ENCODE measurements around the gene HBM. TPM values are rescaled to one million over a fixed set of nuclear protein-coding genes. Genes with fewer than 3 reads are reported as not detected.

The HBM gene
- polyA plus RNA-seq, 1 donor (not counting 4 experiments of a cell fraction or from before 2014, with no cell fraction given) = not detected

DNA sequence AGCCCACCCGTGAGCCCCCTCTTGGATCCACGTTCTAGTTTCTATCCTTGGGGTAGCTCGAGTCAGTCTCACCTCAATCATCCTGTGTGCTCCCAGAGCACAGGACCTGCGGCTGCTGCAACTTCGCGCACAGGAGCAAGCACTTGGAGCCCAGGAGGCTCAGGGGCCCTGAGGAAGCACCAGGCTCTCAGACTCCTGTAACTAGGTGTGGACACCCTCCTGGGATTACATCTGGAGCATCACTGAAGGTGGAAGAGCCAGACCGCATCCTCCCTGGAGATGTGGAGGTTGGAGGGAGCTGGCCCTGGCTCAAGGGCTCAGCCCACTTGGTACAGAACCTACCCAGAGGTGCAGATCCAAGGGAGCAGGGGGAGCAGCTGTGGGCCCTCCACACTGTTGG is 17.2 kb downstream of the HBM start:
- Histone ChIP-seq H2AFZ (ENCODE audit: control insufficient read depth, low read length) (no peak overlapping the region), H3K4me3 (ENCODE audit: control insufficient read depth in 2 of 3, extremely low read depth in 1 of 3, insufficient read depth in 2 of 3, low read depth in 1 of 3, low read length in 3 of 3) (no peak overlapping the region), H3K9ac (ENCODE audit: control insufficient read depth, extremely low read depth, insufficient read depth, low read length) (no peak overlapping the region), H3K27ac (ENCODE audit: control insufficient read depth, insufficient read depth, low read length) (no peak overlapping the region), H4K20me1 (ENCODE audit: control insufficient read depth, extremely low read depth, insufficient read depth, low read length) (no peaks in the 10 kb centered on the region), H3K9me1 (ENCODE audit: control insufficient read depth, extremely low read depth, insufficient read depth, low read length) (no peaks in the 10 kb centered on the region), H3K36me3 (ENCODE audit: control insufficient read depth in 2 of 2, extremely low read depth in 1 of 2, insufficient read depth in 2 of 2, low read length in 2 of 2) (peaks cover 6 to 11% of the 10 kb centered on the region in 2 experiments), H3K9me3 (ENCODE audit: control insufficient read depth, low read depth, low read length) (no peaks in the 10 kb centered on the region), H3K79me2 (ENCODE audit: control insufficient read depth, insufficient read depth, low read length) (no peaks in the 10 kb centered on the region), H3K4me1 (ENCODE audit: control insufficient read depth, extremely low read depth, insufficient read depth, low read length) (peaks cover 8% of the 10 kb centered on the region), H3K4me2 (ENCODE audit: control insufficient read depth, extremely low read depth, insufficient read depth, low read depth, low read length) (no peak overlapping the region), H3K27me3 (ENCODE audit: control insufficient read depth, extremely low read depth, insufficient read depth, low read length) (peaks cover 29% of the 10 kb centered on the region)
- no peak for DNase-seq (ENCODE audit: low read depth, low spot score)
- no peak for FAIRE-seq
- dilution Hi-C loops (cut with MboI; ENCODE audit: extremely low pct_ligation_motif_present, low sequenced_read_pairs) = no loop called here
- TF ChIP-seq, protein P1, sequence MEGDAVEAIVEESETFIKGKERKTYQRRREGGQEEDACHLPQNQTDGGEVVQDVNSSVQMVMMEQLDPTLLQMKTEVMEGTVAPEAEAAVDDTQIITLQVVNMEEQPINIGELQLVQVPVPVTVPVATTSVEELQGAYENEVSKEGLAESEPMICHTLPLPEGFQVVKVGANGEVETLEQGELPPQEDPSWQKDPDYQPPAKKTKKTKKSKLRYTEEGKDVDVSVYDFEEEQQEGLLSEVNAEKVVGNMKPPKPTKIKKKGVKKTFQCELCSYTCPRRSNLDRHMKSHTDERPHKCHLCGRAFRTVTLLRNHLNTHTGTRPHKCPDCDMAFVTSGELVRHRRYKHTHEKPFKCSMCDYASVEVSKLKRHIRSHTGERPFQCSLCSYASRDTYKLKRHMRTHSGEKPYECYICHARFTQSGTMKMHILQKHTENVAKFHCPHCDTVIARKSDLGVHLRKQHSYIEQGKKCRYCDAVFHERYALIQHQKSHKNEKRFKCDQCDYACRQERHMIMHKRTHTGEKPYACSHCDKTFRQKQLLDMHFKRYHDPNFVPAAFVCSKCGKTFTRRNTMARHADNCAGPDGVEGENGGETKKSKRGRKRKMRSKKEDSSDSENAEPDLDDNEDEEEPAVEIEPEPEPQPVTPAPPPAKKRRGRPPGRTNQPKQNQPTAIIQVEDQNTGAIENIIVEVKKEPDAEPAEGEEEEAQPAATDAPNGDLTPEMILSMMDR (optimal IDR thresholded peaks at IDR 0.05 in 1 of 3, IDR thresholded peaks at IDR 0.05 in 1 of 3, conservative IDR thresholded peaks at IDR 0.05 in 1 of 3; ENCODE audit: extremely low read depth in 1 of 3, insufficient read depth in 2 of 3, low read length in 3 of 3) = no peak
- TF ChIP-seq EZH2 (IDR thresholded peaks at IDR 0.05; ENCODE audit: low read length) = no peak

DNA sequence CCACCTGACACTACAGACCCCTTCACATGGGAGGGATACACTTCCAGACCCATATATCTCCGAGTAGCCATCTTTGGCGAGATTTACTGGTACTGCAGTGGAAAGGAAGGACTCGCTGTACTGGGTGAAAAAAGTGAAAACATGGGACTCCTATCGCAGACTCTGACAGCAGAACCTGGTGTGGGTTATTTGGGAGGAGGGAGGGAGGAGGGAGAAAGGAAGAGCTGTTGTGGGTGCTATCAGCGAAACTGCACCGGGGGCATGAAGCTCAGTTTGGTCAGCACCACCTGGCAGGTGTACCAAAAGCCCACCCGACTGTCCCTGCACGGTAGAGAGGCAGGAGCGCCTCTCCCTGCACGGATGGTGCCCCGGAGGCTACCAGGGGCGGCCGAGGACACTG is 19.4 kb downstream of the HBM start:
- FAIRE-seq (no peak), DNase-seq (ENCODE audit: low read depth, low spot score) (no peak)
- H3K9me1 ChIP-seq (ENCODE audit: control insufficient read depth, extremely low read depth, insufficient read depth, low read length) = no peaks in the 10 kb centered on the region
- H3K9me3 ChIP-seq (ENCODE audit: control insufficient read depth, low read depth, low read length) = no peaks in the 10 kb centered on the region
- H3K9ac ChIP-seq (ENCODE audit: control insufficient read depth, extremely low read depth, insufficient read depth, low read length) = no peak overlapping the region
- H3K4me1 ChIP-seq (ENCODE audit: control insufficient read depth, extremely low read depth, insufficient read depth, low read length) = peaks cover 8% of the 10 kb centered on the region
- dilution Hi-C loops (cut with MboI; ENCODE audit: extremely low pct_ligation_motif_present, low sequenced_read_pairs) = no loop called here
- TF ChIP-seq, protein P1 (optimal IDR thresholded peaks at IDR 0.05 in 1 of 3, IDR thresholded peaks at IDR 0.05 in 1 of 3, conservative IDR thresholded peaks at IDR 0.05 in 1 of 3; ENCODE audit: extremely low read depth in 1 of 3, insufficient read depth in 2 of 3, low read length in 3 of 3) = no peak
- no peak for TF ChIP-seq EZH2 (IDR thresholded peaks at IDR 0.05; ENCODE audit: low read length)
- H4K20me1 ChIP-seq (ENCODE audit: control insufficient read depth, extremely low read depth, insufficient read depth, low read length) = no peaks in the 10 kb centered on the region
- H3K27me3 ChIP-seq (ENCODE audit: control insufficient read depth, extremely low read depth, insufficient read depth, low read length) = peaks cover 10% of the 10 kb centered on the region
- peaks cover 19 to 20% of the 10 kb centered on the region in 2 experiments for H3K36me3 ChIP-seq (ENCODE audit: control insufficient read depth in 2 of 2, extremely low read depth in 1 of 2, insufficient read depth in 2 of 2, low read length in 2 of 2)
- H3K27ac ChIP-seq (ENCODE audit: control insufficient read depth, insufficient read depth, low read length) = no peak overlapping the region
- no peaks in the 10 kb centered on the region for H3K79me2 ChIP-seq (ENCODE audit: control insufficient read depth, insufficient read depth, low read length)
- H3K4me3 ChIP-seq (ENCODE audit: control insufficient read depth in 2 of 3, extremely low read depth in 1 of 3, insufficient read depth in 2 of 3, low read depth in 1 of 3, low read length in 3 of 3) = no peak overlapping the region
- no peak overlapping the region for H2AFZ ChIP-seq (ENCODE audit: control insufficient read depth, low read length)
- no peak overlapping the region for H3K4me2 ChIP-seq (ENCODE audit: control insufficient read depth, extremely low read depth, insufficient read depth, low read depth, low read length)

Measured in keratinocyte (primary cell).